HG03064 (cell line): ENCODE measurements around the gene CDT1.
"Not testable (repeated sequence)": the region's sequence is repeated elsewhere in the genome, so short reads cannot be mapped to it uniquely, and the experiment has no call there.

Source experiments
- ATAC-seq: cut with Tn5 transposase; IDR thresholded peaks from one replicate; pipeline ENCODE4 v1.9.1; 2021; ENCODE audit warnings: low read depth; ENCODE audit not compliant: unreplicated experiment

CDT1 gene

GRCh38 chr16:88782454-88783390, 20.9 kb upstream of the CDT1 start:
- no peak for ATAC-seq

GRCh38 chr16:88783391-88784073, 20.1 kb upstream of the CDT1 start:
- no peak for ATAC-seq

- no peak for ATAC-seq
These were observed 19.3 kb upstream of the CDT1 start for GRCh38 chr16:88784074-88784855.

- no peak for ATAC-seq
These were observed 18.8 kb upstream of the CDT1 start for GRCh38 chr16:88784856-88785105.

- no peak for ATAC-seq
These were observed 18.3 kb upstream of the CDT1 start, which contains the start of gene PIEZO1 for GRCh38 chr16:88785106-88785924. Gene PIEZO1 (minus strand): TSS chr16:88785220. CDS start chr16:88784964, 256 bp downstream.

- no peak for ATAC-seq
These were observed 15.8 kb upstream of the CDT1 start for GRCh38 chr16:88787579-88788314.

GRCh38 chr16:88788749-88789148, 14.8 kb upstream of the CDT1 start:
- not testable (repeated sequence) for ATAC-seq

GRCh38 chr16:88789594-88789993, 14.0 kb upstream of the CDT1 start:
- ATAC-seq = no peak

GRCh38 chr16:88790312-88791211, 13.0 kb upstream of the CDT1 start:
- no peak for ATAC-seq

GRCh38 chr16:88792078-88792550, 11.5 kb upstream of the CDT1 start:
- no peak for ATAC-seq

GRCh38 chr16:88792668-88793250, 10.8 kb upstream of the CDT1 start:
- ATAC-seq = no peak

GRCh38 chr16:88793251-88793954, 10.2 kb upstream of the CDT1 start:
- no peak for ATAC-seq

- no peak for ATAC-seq
These were observed 7.3 kb upstream of the CDT1 start for GRCh38 chr16:88796278-88796677.

GRCh38 chr16:88798073-88798472, 5.5 kb upstream of the CDT1 start:
- ATAC-seq = no peak

GRCh38 chr16:88798772-88799455, 4.7 kb upstream of the CDT1 start:
- ATAC-seq = no peak

- ATAC-seq = no peak
These were observed 3.9 kb upstream of the CDT1 start for GRCh38 chr16:88799569-88800276.

GRCh38 chr16:88800277-88800592, 3.4 kb upstream of the CDT1 start:
- no peak for ATAC-seq
